ENCODE results near the gene WDR77. TPM values are rescaled to one million over a fixed set of nuclear protein-coding genes. Genes with fewer than 3 reads are reported as not detected.

Gene WDR77
- total RNA-seq, 2 experiments from 2014 or later: 77.4 to 79.7 TPM

Other genes starting within 250 kb of the WDR77 start
- 100 to 1,000 TPM; 201 to 203 TPM for gene DENND2D, start 248.6 kb downstream of the WDR77 start, total RNA-seq
- 1 to 10 TPM; 5.1 to 9.2 TPM for gene CHI3L2, start 221.5 kb downstream of the WDR77 start, total RNA-seq
- not detected for gene CHIA, start 158.4 kb downstream of the WDR77 start, total RNA-seq
- gene OVGP1, start 21.5 kb downstream of the WDR77 start, total RNA-seq: under 1 TPM; 0.56 to 0.74 TPM
- gene ATP5PB, start 208 bp upstream of the WDR77 start, total RNA-seq: 100 to 1,000 TPM; 407 to 419 TPM
- 1 to 10 TPM; 3.6 to 3.8 TPM for gene C1orf162, start 24.7 kb upstream of the WDR77 start, total RNA-seq
- gene ADORA3, start 54.4 kb upstream of the WDR77 start, total RNA-seq: not detected
- gene TMIGD3, start 54.4 kb upstream of the WDR77 start, total RNA-seq: not detected
- 100 to 1,000 TPM; 150 to 154 TPM for gene RAP1A, start 170.5 kb upstream of the WDR77 start, total RNA-seq

All from activated naive CD8-positive, alpha-beta T cell treated with anti-CD3 and anti-CD28 coated beads for 36 hours (primary cell).